Esophagus squamous epithelium (tissue), 5 donors: ENCODE measurements around the gene MKRN2OS. TPM values are rescaled to one million over a fixed set of nuclear protein-coding genes. Genes with fewer than 3 reads are reported as not detected.

ENCODE experiments used
- DNase-seq: peaks from one replicate; lab custom pipeline; 2025; lab: John Stamatoyannopoulos, UW
- H3K27ac ChIP-seq, 4 donors: fragments of 200-600 bp; sonication (generic); one replicate each; pipeline ENCODE4 v1.5.1; 2016 to 2019; ENCODE audit warnings: mild to moderate bottlenecking in 1 of 4
- H3K27me3 ChIP-seq, 4 donors: fragments of 200-600 bp; sonication (generic); 1 replicate in 3 of 4; 2 replicates in 1 of 4; pipeline versions ENCODE4 v1.5.1 to v1.6.0; 2017 to 2021; ENCODE audit warnings: antibody characterized with exemption in 1 of 4
- H3K36me3 ChIP-seq, 3 donors: fragments of 200-600 bp; sonication (generic); one replicate each; pipeline ENCODE4 v1.5.1; 2016 to 2019
- H3K4me1 ChIP-seq, 3 donors: fragments of 200-600 bp; sonication (generic); one replicate each; pipeline ENCODE4 v1.5.1; 2017 to 2019
- H3K4me3 ChIP-seq, 4 donors: fragments of 200-600 bp; sonication (generic); 1 replicate in 3 of 4; 2 replicates in 1 of 4; pipeline ENCODE4 v1.5.1; 2016 to 2019; ENCODE audit warnings: mild to moderate bottlenecking in 2 of 4, moderate library complexity in 1 of 4
- H3K9me3 ChIP-seq, 3 donors: fragments of 200-600 bp; sonication (generic); one replicate each; pipeline ENCODE4 v1.5.1; 2016 to 2019
- CTCF ChIP-seq, 6 experiments: fragments of 450-650 bp in 4 of 6; fragments of 200-600 bp in 2 of 6; sonication (generic) in 2 of 6; IDR thresholded peaks; one replicate each; pipeline ENCODE4 v1.5.1; 2016 to 2019; ENCODE audit warnings: antibody characterized with exemption in 6 of 6, mild to moderate bottlenecking in 4 of 6, moderate library complexity in 4 of 6
- POLR2A ChIP-seq, 4 donors: fragments of 450-650 bp; IDR thresholded peaks; one replicate each; pipeline ENCODE4 v1.6.1; 2017; ENCODE audit warnings: antibody characterized with exemption in 4 of 4, mild to moderate bottlenecking in 4 of 4, moderate library complexity in 3 of 4
- WGBS, 2 donors: methylation state at CpG; one replicate each; pipeline ENCODE4 v1.1.5; 2018; 5-methylcytosine and 5-hydroxymethylcytosine counted together
- intact Hi-C: fragments of 100-400 bp; cut with DNase I; formaldehyde crosslinking; loops from one replicate; pipeline ENCODE4 v1.15.0; 2022
- total RNA-seq, 4 donors: library from RNA; depleted of rRNA; stranded (reverse); fragments of >200 nt; gene quantifications; one replicate each; pipeline ENCODE4 v1.1.0, GENCODE V29; 2016
- donor health status: DM: yes; HTN: yes; CAD: no.

MKRN2OS gene
- total RNA-seq, 4 donors from 2014 or later, result 0.97 to 7.6 (median 2.5) TPM

GRCh38 chr3:12559520-12559919 is 14.2 kb upstream of the MKRN2OS start:
- intact Hi-C loops, result no loop called here
- DNase-seq, result no peak
- Histone ChIP-seq H3K9me3 (no peaks in the 10 kb centered on the region), H3K4me3 (no peak overlapping the region), H3K27ac (no peak overlapping the region), H3K36me3 (no peaks in the 10 kb centered on the region), H3K4me1 (peaks cover 0 to 67% (median 20%) of the 10 kb centered on the region in 3 donors), H3K27me3 (peaks cover 0 to 7% (median 0%) of the 10 kb centered on the region in 4 donors)
- TF ChIP-seq CTCF (IDR thresholded peaks at IDR 0.05) (no peak), POLR2A (IDR thresholded peaks at IDR 0.05) (no peak)
- WGBS, 2 donors, result 78 to 79% methylated on average over 3 of the region's 3 CpGs

DNA sequence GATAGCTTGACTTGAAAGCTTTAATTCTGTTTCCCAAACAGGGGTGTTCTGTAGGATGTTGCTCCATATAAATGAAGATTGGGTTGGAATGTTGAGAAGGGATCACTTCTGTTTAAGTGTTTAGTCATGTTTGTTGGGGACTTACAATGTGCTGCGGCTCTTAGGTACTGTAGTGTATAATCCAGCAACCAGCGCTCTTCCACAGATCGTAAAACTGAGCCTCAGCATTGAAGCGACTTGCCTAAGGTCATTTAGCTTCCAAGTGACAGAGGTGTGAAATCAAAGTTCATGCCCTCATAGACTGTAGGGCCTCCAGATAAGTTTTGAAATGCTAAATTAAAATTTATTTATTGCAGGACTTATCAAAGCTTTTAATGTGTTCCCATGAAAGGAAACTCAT is 13.4 kb upstream of the MKRN2OS start:
- Histone ChIP-seq H3K27me3 (peaks cover 0 to 15% (median 0%) of the 10 kb centered on the region in 4 donors), H3K4me1 (peaks cover 0 to 74% (median 25%) of the 10 kb centered on the region in 3 donors), H3K9me3 (no peaks in the 10 kb centered on the region), H3K4me3 (peak overlapping the region in 2 of 4 donors; percentile 94 to 96), H3K36me3 (no peaks in the 10 kb centered on the region), H3K27ac (no peak overlapping the region)
- DNase-seq, result no peak
- WGBS, 2 donors, result 66 to 81% methylated on average over 4 of the region's 4 CpGs
- TF ChIP-seq CTCF (IDR thresholded peaks at IDR 0.05) (no peak), POLR2A (IDR thresholded peaks at IDR 0.05) (no peak)
- intact Hi-C loops, result no loop called here

GRCh38 chr3:12557473-12558100 is 12.3 kb upstream of the MKRN2OS start:
- DNase-seq, result no peak
- 1 to 2% methylated on average over 18 of the region's 18 CpGs for WGBS, 2 donors
- peaks cover 0 to 69% (median 25%) of the 10 kb centered on the region in 3 donors for H3K4me1 ChIP-seq
- H3K4me3 ChIP-seq, result peak overlapping the region; percentile 90 to 96 (median 95)
- intact Hi-C loops, result no loop called here
- H3K27me3 ChIP-seq, result peaks cover 0 to 26% (median 0%) of the 10 kb centered on the region in 4 donors
- H3K27ac ChIP-seq, result peak overlapping the region; percentile 96 to 99 (median 98)
- no peaks in the 10 kb centered on the region for H3K36me3 ChIP-seq
- no peak for TF ChIP-seq CTCF (IDR thresholded peaks at IDR 0.05)
- H3K9me3 ChIP-seq, result no peaks in the 10 kb centered on the region

GRCh38 chr3:12556690-12557472 is 11.6 kb upstream of the MKRN2OS start, which contains the start of gene MKRN2:
MKRN2 (plus strand) TSS chr3:12557087; CDS start chr3:12557151, 64 bp downstream.
- Histone ChIP-seq H3K27ac (peak within 1 kb of the TSS; percentile 96 to 99 (median 98)), H3K27me3 (peaks cover 0 to 33% (median 0%) of the 10 kb centered on the region in 4 donors), H3K4me1 (peaks cover 0 to 63% (median 22%) of the 10 kb centered on the region in 3 donors), H3K9me3 (no peaks in the 10 kb centered on the region), H3K4me3 (peak within 1 kb of the TSS; percentile 90 to 96 (median 95)), H3K36me3 (no peaks in the 10 kb centered on the region)
- intact Hi-C loops, result no loop called here
- WGBS, 2 donors, result 1% methylated on average over 14 to 57 of the region's 77 CpGs
- TF ChIP-seq POLR2A (IDR thresholded peaks at IDR 0.05), result peak in 3 of 4 donors; percentile 88 to 99 (median 98)
- peak in 3 of 6 experiments; percentile 6 to 31 (median 11) for TF ChIP-seq CTCF (IDR thresholded peaks at IDR 0.05)
- DNase-seq, result peak; percentile 22

DNA sequence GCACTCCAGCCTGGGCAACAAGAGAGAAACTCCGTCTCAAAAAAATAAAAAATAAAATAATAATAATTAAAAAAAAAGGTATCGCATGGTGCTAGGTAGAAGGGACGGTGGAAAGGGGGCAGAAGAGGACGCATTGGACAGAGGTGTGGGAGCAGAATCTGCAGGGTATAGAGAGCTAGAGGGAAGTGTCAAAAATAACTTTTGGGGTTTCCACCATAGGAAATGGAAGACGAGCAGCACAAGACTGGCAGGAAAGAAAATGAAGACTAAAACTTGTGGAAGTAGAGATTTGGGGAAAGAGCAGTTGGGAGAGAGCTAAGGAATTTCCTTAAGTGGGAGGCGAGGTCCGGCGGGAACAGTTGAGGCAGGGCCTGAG is 11.0 kb upstream of the MKRN2OS start:
- Histone ChIP-seq H3K4me3 (peak overlapping the region; percentile 90 to 96 (median 95)), H3K9me3 (no peaks in the 10 kb centered on the region), H3K27ac (peak overlapping the region; percentile 96 to 99 (median 98)), H3K27me3 (peaks cover 0 to 36% (median 1%) of the 10 kb centered on the region in 4 donors), H3K4me1 (peaks cover 0 to 57% (median 21%) of the 10 kb centered on the region in 3 donors), H3K36me3 (no peaks in the 10 kb centered on the region)
- TF ChIP-seq CTCF (IDR thresholded peaks at IDR 0.05) (no peak), POLR2A (IDR thresholded peaks at IDR 0.05) (no peak)
- no peak for DNase-seq
- intact Hi-C loops, result no loop called here
- WGBS, 2 donors, result 3% methylated on average over 8 of the region's 8 CpGs
